GM12875 (cell line): ENCODE results near the gene RHEX.
"Not testable (repeated sequence)": the region's sequence is repeated elsewhere in the genome, so short reads cannot be mapped to it uniquely, and the experiment has no call there.

Experiments used
- H3K4me3 ChIP-seq: one replicate; pipeline ENCODE4 v1.5.1; 2011; ENCODE audit warnings: low read depth, low read length, control low read depth
- CTCF ChIP-seq: IDR thresholded peaks from 2 replicates; pipeline ENCODE4 v1.5.1; 2011; ENCODE audit warnings: low read depth, mild to moderate bottlenecking, control low read depth, inconsistent platforms, low read length, moderate library complexity, borderline replicate concordance; ENCODE audit not compliant: insufficient read depth

The RHEX gene

DNA sequence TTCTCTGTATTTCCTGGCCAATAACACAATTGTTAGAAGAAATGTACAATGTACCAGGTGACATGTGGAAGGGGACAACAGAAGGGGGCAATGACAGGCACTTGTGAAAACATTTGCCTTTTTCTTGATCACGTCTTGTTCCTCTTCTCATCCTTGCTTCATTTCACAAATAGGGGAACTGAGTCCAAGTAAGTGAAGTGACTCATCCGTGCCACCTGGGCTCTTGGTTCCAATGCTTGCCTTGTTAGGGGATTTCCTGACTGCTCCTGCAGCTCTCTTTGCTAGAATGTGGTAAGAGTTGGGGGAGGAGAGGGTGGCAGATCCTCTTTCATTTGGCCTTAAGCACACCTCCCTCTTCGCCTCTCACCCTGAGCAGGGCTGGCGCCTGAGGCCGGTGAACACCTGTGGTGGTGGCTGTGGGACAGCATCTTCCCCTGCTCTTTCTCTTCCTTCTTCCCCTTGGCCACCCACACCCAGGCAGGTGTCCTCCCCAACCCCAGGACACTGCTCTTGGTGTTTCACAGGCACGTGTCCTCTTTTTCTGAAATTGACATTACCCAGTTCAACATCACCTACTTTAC is 2.2 kb upstream of the RHEX start:
- TF ChIP-seq CTCF: no peak
- no peak overlapping the region for H3K4me3 ChIP-seq

GRCh38 chr1:206052231-206052865 is 625 bp upstream of the RHEX start:
- H3K4me3 ChIP-seq: not testable (repeated sequence)

DNA sequence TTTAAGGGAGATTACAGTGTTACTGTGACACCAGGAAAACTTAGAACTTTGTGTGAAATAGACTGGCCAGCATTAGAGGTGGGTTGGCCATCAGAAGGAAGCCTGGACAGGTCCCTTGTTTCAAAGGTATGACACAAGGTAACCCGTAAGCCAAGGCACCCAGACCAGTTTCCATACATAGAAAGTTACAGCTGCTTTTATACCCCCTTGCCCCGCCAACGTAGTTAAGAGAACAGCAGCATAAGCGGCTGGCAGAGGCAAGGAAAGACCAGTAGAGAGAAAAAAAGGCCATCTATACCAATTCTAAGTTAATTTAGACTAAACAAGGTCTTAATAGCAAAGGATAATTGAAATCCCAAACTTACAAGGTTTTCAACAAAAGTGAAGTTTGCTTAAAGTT is 643 bp downstream of the RHEX start:
- not testable (repeated sequence) for H3K4me3 ChIP-seq

DNA sequence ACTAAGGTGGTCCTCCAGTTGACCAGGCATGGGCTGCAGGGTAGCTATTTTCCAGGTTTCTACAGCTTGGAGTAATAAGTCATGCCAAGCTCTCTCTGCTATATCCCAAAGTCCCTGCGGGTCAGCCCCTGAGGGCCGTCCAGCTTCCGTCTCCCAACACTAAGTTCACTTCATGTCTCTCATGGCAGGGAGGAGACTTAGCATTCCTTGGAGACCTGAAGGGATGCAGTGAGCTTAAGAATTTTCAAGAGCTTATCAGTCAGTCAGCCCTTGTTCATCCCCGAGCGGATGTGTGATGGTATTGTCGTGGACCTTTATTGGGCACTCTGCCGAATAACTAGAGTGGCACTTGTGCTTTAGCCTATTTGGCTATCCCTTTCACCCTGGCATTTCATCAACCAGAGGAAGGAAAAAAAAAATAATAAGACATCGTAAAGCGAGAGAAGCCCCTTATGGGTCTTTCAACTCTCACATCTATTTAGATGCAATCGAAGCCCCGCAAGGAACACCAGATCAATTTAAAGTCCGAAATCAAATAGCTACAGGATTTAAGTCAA is 2.2 kb downstream of the RHEX start:
- not testable (repeated sequence) for H3K4me3 ChIP-seq

DNA sequence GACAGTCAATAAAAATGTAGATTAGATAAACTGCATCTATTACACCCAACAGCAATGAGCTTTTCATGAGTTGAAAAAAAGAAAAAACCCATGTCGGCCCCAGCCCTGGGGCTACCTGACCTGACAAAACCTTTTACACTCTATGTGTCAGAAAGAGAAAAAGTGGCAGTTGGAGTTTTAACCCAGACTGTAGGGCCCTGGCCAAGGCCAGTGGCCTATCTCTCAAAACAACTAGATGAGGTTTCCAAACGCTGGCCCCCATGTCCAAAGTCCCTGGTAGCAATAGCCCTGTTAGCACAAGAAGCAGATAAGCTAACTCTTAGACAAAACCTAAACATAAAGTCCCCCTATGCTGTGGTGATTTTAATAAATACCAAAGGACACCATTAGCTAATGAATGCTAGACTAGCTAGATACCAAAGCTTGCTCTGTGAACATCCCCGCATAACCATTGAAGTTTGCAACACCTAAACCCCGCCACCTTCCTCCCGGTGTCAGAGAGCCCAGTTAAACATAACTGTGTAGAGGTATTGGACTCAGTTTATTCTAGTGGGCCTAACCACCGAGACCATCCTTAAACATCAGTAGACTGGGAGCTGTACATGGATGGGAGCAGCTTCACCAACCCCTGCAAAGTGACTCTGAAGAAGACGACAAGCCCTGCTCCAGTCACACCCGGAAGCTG is 2.8 kb downstream of the RHEX start:
- H3K4me3 ChIP-seq: not testable (repeated sequence)

DNA sequence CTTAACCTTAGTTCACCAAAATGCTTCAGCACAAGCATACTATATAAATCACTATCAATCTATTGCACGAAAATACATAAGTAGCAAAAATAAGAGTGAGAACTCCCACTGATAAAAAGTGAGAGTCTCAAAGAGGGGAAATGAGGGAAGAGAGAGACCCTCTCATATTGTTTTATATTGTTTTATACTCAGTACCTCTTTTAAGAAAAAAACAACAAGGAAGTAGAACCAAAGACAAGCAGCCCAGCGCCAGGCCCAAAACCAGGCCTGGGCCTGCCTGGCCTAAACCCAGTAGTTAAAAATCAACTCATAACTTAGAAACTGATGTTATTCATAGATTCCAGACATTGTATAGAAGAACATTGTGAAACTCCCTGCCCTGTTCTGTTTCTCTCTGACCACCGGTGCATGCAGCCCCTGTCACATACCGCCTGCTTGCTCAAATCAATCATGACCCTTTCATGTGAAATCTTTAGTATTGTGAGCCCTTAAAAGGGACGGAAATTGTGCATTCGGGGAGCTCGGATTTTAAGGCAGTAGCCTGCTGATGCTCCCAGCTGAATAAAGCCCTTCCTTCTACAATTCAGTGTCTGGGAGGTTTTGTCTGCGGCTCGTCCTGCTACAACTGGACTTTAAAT is 5.4 kb downstream of the RHEX start:
- H3K4me3 ChIP-seq: not testable (repeated sequence)

DNA sequence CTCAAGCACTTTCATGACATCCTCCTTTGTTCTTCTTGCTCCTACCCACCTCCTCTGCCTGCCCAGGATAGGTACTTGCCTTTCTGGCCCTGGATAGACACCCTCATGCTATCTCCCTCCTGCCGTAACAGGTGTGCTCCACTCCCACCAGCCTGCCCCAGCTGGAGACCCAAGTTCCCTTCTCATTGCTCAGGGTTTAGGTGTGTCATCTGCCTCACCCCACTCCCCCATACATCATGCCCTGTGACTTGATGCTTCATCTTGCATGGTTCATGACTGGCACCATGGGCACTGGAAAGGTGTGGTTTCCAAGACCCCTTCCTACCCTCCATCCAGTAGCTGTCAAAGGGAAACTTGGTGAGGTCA is 5.9 kb downstream of the RHEX start:
- no peak for TF ChIP-seq CTCF
- H3K4me3 ChIP-seq: no peak overlapping the region

GRCh38 chr1:206059355-206059915 is 6.5 kb downstream of the RHEX start:
- TF ChIP-seq CTCF: no peak
- no peak overlapping the region for H3K4me3 ChIP-seq

DNA sequence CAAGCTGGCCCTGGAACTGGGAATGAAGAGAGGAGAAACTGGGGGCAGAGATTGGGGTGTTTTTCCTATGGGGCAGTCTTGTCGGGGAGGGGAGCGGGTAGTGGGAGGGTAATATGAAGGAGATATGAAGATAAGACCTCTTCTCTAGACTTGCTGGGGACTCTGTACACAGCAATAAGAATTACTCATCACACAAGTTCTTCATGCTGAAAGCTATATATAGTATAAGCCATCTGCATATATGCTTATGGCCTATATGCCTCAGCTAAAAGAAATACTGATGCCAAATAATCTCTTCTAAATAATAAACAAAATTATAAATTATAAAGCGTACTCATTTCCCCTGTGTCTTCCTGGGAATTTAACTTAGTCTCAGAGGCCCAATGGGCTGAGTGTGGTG is 7.9 kb downstream of the RHEX start:
- no peak overlapping the region for H3K4me3 ChIP-seq
- no peak for TF ChIP-seq CTCF
